RWPE2 (cell line): ENCODE results near the gene BMPR2.
"Not testable (repeated sequence)": the region's sequence is repeated elsewhere in the genome, so short reads cannot be mapped to it uniquely, and the experiment has no call there.

Source experiments
- ATAC-seq: fragments of 200-7000 bp; cut with Tn5 transposase; 3 replicates; pipeline ENCODE4 v1.9.1; 2021; ENCODE audit warnings: low read depth
- DNase-seq: peaks from one replicate; pipeline ENCODE4 v3.0.0-alpha.2; 2020; ENCODE audit warnings: low spot score
- H3K27ac ChIP-seq: fragments of 450-650 bp; 2 replicates; pipeline ENCODE4 v1.5.1; 2017; ENCODE audit warnings: mild to moderate bottlenecking; ENCODE audit not compliant: poor library complexity, severe bottlenecking
- H3K27me3 ChIP-seq: fragments of 250-450 bp; sonication (Bioruptor Pico); 2 replicates; pipeline ENCODE4 v1.5.1; 2021; ENCODE audit warnings: mild to moderate bottlenecking, moderate library complexity; ENCODE audit not compliant: insufficient read depth, poor library complexity, severe bottlenecking
- H3K36me3 ChIP-seq: fragments of 250-450 bp; sonication (Bioruptor Pico); 2 replicates; pipeline ENCODE4 v1.5.1; 2020; ENCODE audit warnings: low read depth, mild to moderate bottlenecking, moderate library complexity
- H3K4me1 ChIP-seq: fragments of 250-450 bp; sonication (Bioruptor Pico); 2 replicates; pipeline ENCODE4 v1.5.1; 2021; ENCODE audit warnings: mild to moderate bottlenecking, moderate library complexity; ENCODE audit not compliant: insufficient read depth, poor library complexity, severe bottlenecking
- H3K4me3 ChIP-seq: fragments of 250-450 bp; sonication (Bioruptor Pico); 2 replicates; pipeline ENCODE4 v1.5.1; 2021; ENCODE audit warnings: mild to moderate bottlenecking, moderate library complexity; ENCODE audit not compliant: severe bottlenecking
- H3K9me3 ChIP-seq: fragments of 250-450 bp; sonication (Bioruptor Pico); 2 replicates; pipeline ENCODE4 v1.5.1; 2021; ENCODE audit warnings: mild to moderate bottlenecking, moderate library complexity; ENCODE audit not compliant: severe bottlenecking
- TF ChIP-seq, protein P1 (sequence below): fragments of 450-650 bp; IDR thresholded peaks from one replicate; pipeline ENCODE4 v1.5.1; 2017; ENCODE audit warnings: mild to moderate bottlenecking, moderate library complexity; ENCODE audit not compliant: poor library complexity, severe bottlenecking

The BMPR2 gene

GRCh38 chr2:202355993-202356505 is 20.1 kb upstream of the BMPR2 start:
- DNase-seq (no peak), ATAC-seq (no peak)
- Histone ChIP-seq H3K4me3 (no peak overlapping the region), H3K9me3 (no peaks in the 10 kb centered on the region), H3K36me3 (no peaks in the 10 kb centered on the region), H3K4me1 (no peaks in the 10 kb centered on the region), H3K27ac (no peak overlapping the region), H3K27me3 (no peaks in the 10 kb centered on the region)
- TF ChIP-seq, protein P1, sequence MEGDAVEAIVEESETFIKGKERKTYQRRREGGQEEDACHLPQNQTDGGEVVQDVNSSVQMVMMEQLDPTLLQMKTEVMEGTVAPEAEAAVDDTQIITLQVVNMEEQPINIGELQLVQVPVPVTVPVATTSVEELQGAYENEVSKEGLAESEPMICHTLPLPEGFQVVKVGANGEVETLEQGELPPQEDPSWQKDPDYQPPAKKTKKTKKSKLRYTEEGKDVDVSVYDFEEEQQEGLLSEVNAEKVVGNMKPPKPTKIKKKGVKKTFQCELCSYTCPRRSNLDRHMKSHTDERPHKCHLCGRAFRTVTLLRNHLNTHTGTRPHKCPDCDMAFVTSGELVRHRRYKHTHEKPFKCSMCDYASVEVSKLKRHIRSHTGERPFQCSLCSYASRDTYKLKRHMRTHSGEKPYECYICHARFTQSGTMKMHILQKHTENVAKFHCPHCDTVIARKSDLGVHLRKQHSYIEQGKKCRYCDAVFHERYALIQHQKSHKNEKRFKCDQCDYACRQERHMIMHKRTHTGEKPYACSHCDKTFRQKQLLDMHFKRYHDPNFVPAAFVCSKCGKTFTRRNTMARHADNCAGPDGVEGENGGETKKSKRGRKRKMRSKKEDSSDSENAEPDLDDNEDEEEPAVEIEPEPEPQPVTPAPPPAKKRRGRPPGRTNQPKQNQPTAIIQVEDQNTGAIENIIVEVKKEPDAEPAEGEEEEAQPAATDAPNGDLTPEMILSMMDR: no peak

- H3K4me3 ChIP-seq, DNase-seq, H3K36me3 ChIP-seq, H3K9me3 ChIP-seq, H3K27ac ChIP-seq, H3K27me3 ChIP-seq, ATAC-seq, H3K4me1 ChIP-seq: not testable (repeated sequence)
Measured at GRCh38 chr2:202358924-202359323, 17.2 kb upstream of the BMPR2 start.

DNA sequence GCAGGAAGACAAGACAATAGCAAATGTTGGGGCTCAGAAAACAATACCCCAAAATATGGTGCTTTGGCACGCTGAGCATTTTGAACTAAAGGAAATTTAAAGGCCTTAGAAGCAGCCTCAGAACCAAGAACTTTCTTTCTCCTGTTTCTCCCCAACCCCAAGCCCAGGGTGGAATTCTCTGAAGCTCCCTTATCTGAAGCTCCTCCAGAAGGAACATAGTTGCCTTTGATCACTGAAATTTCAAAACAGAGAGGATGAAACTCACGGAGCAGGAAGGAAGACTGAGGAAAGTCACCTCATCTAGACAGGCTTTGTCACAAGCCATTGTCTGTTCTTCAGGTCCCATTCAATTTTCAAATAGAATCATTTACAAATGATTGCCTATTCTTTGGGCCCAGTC is 15.5 kb upstream of the BMPR2 start:
- no peaks in the 10 kb centered on the region for H3K9me3 ChIP-seq
- TF ChIP-seq, protein P1: no peak
- ATAC-seq (no peak), DNase-seq (no peak)
- H3K4me3 ChIP-seq: no peak overlapping the region
- no peaks in the 10 kb centered on the region for H3K27me3 ChIP-seq
- H3K4me1 ChIP-seq: no peaks in the 10 kb centered on the region
- no peak overlapping the region for H3K27ac ChIP-seq
- no peaks in the 10 kb centered on the region for H3K36me3 ChIP-seq

GRCh38 chr2:202361108-202361507 is 15.0 kb upstream of the BMPR2 start:
- H3K36me3 ChIP-seq: no peaks in the 10 kb centered on the region
- TF ChIP-seq, protein P1: no peak
- ATAC-seq: no peak

GRCh38 chr2:202373490-202373889 is 2.6 kb upstream of the BMPR2 start:
- Histone ChIP-seq H3K4me3 (no peak overlapping the region), H3K27me3 (no peaks in the 10 kb centered on the region), H3K36me3 (no peaks in the 10 kb centered on the region), H3K4me1 (no peaks in the 10 kb centered on the region), H3K27ac (no peak overlapping the region), H3K9me3 (no peaks in the 10 kb centered on the region)
- no peak for DNase-seq
- no peak for ATAC-seq
- TF ChIP-seq, protein P1: no peak

More at GRCh38 chr2:202361108-202361507, 15.0 kb upstream of the BMPR2 start:
- no peaks in the 10 kb centered on the region for H3K4me1 ChIP-seq
- no peak overlapping the region for H3K27ac ChIP-seq
- H3K27me3 ChIP-seq: no peaks in the 10 kb centered on the region
- no peaks in the 10 kb centered on the region for H3K9me3 ChIP-seq
- no peak overlapping the region for H3K4me3 ChIP-seq
- DNase-seq: no peak

DNA sequence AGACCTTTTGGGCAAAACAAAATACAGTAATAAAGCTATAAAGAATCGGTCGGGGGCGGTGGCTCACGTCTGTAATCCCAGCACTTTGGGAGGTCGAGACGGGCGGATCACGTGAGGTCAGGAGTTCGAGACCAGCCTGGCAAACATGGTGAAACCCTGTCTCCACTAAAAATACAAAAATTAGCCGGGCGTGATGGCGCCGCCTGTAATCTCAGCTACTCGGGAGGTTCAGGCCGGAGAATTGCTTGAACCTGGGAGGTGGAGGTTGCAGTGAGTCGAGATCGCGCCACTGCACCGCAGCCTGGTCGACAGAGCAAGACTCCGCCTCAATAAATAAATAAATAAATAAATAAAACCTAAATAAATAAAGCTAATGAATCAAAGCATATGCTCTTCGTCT is 1.7 kb upstream of the BMPR2 start:
- H3K4me3 ChIP-seq, ATAC-seq, DNase-seq, H3K4me1 ChIP-seq, H3K27me3 ChIP-seq, H3K36me3 ChIP-seq, H3K9me3 ChIP-seq: not testable (repeated sequence)
- H3K27ac ChIP-seq: peak overlapping the region; percentile 88
